ENCODE results near the gene COPS4. TPM values are rescaled to one million over a fixed set of nuclear protein-coding genes. Genes with fewer than 3 reads are reported as not detected.
"Not testable (repeated sequence)": the region's sequence is repeated elsewhere in the genome, so short reads cannot be mapped to it uniquely, and the experiment has no call there.

Gene COPS4
- total RNA-seq, 6 donors from 2014 or later = 9.4 to 50.9 (median 33.3) TPM

- Histone ChIP-seq H3K9me3 (no peaks in the 10 kb centered on the region), H3K36me3 (no peaks in the 10 kb centered on the region), H3K27ac (no peak overlapping the region), H3K4me3 (no peak overlapping the region), H3K4me1 (peaks cover 0 to 3% (median 0%) of the 10 kb centered on the region in 4 donors), H3K27me3 (no peaks in the 10 kb centered on the region)
- DNase-seq (no peak), ATAC-seq (ENCODE audit: low FRiP score in 2 of 2) (no peak)
- TF ChIP-seq POLR2AphosphoS5 (IDR thresholded peaks at IDR 0.05) (no peak), POLR2A (IDR thresholded peaks at IDR 0.05) (no peak), CTCF (IDR thresholded peaks at IDR 0.05) (no peak), EP300 (IDR thresholded peaks at IDR 0.05) (no peak)
These were observed 36.1 kb upstream of the COPS4 start for GRCh38 chr4:82998898-82999297.

DNA sequence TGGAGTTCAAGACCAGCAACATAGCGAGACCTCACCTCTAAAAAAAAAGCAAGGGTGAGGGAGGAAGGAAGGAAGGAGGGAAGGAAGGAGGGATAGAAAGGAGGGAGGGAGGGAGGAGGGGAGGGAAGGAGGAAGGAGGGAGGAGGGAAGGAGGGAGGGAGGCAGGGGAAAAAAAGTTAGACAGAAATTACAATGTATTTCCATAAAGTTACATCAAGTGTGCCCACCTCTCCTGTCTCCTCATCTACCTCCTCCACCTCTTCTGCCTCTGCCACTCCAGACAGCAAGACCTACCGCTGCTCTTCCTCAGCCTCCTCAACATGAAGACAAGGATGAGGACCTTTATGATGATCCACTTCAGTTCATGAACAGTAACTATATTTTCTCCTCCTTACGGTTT is 32.7 kb upstream of the COPS4 start:
- Histone ChIP-seq H3K36me3 (no peaks in the 10 kb centered on the region), H3K27me3 (no peaks in the 10 kb centered on the region), H3K4me3 (no peak overlapping the region), H3K4me1 (peaks cover 0 to 3% (median 0%) of the 10 kb centered on the region in 4 donors), H3K9me3 (no peaks in the 10 kb centered on the region), H3K27ac (no peak overlapping the region)
- 93 to 96% methylated on average over 3 of the region's 3 CpGs for WGBS, 2 donors
- ATAC-seq (ENCODE audit: low FRiP score in 2 of 2) = no peak
- DNase-seq = no peak
- no peak for TF ChIP-seq POLR2A (IDR thresholded peaks at IDR 0.05)
- no peak for TF ChIP-seq EP300 (IDR thresholded peaks at IDR 0.05)

GRCh38 chr4:83003044-83003791 is 31.8 kb upstream of the COPS4 start:
- not testable (repeated sequence) for H3K4me3 ChIP-seq; H3K9me3 ChIP-seq; H3K27ac ChIP-seq; H3K4me1 ChIP-seq; H3K36me3 ChIP-seq; DNase-seq; ATAC-seq (ENCODE audit: low FRiP score in 2 of 2); H3K27me3 ChIP-seq
- 91 to 98% methylated on average over 14 of the region's 14 CpGs for WGBS, 2 donors

- peaks cover 24 to 35% (median 26%) of the 10 kb centered on the region in 4 donors for H3K4me1 ChIP-seq
These were observed 25.5 kb upstream of the COPS4 start for GRCh38 chr4:83009529-83009928.

DNA sequence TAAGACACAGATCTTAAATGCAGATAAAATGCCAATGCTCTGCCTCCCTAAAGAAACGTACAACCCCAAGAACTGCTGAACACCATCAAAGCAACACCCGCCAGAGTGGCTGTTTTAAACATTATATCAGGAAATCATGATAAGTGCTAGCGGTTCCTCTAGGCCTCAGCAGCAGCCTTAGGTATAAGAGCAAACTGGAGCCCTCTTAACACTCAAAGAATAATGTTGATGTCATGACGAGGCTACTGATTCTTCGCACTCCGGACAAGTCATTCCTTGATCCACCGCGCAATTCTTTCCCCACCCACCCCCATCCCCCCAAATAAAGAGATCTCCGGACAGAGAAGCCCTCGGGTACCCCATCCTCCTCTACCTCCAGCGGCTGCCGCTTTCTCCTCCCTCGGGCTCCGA is 24.9 kb upstream of the COPS4 start:
- peak overlapping the region; percentile 61 to 84 (median 76) for H3K4me3 ChIP-seq
- peaks cover 24 to 35% (median 26%) of the 10 kb centered on the region in 4 donors for H3K4me1 ChIP-seq
- peak in 1 of 2 donors; percentile 1 for ATAC-seq (ENCODE audit: low FRiP score in 2 of 2)
- TF ChIP-seq POLR2A (IDR thresholded peaks at IDR 0.05) = peak in 1 of 4 donors; percentile 1
- TF ChIP-seq POLR2AphosphoS5 (IDR thresholded peaks at IDR 0.05) = no peak
- H3K27me3 ChIP-seq = no peaks in the 10 kb centered on the region
- H3K36me3 ChIP-seq = no peaks in the 10 kb centered on the region
- 1% methylated on average over 14 of the region's 14 CpGs for WGBS, 2 donors
- H3K27ac ChIP-seq = peak overlapping the region; percentile 89 to 93 (median 91)
- no peaks in the 10 kb centered on the region for H3K9me3 ChIP-seq
- no peak for DNase-seq

More at GRCh38 chr4:83009529-83009928, 25.5 kb upstream of the COPS4 start:
- DNase-seq (no peak), ATAC-seq (ENCODE audit: low FRiP score in 2 of 2) (no peak)
- Histone ChIP-seq H3K36me3 (no peaks in the 10 kb centered on the region), H3K27me3 (no peaks in the 10 kb centered on the region), H3K27ac (peak overlapping the region in 2 of 4 donors; percentile 90 to 92), H3K9me3 (no peaks in the 10 kb centered on the region), H3K4me3 (peak overlapping the region; percentile 61 to 84 (median 76))
- WGBS, 2 donors = 66 to 71% methylated on average over 3 of the region's 3 CpGs
- TF ChIP-seq EP300 (IDR thresholded peaks at IDR 0.05) = no peak
- TF ChIP-seq CTCF (IDR thresholded peaks at IDR 0.05) = no peak
- no peak for TF ChIP-seq POLR2A (IDR thresholded peaks at IDR 0.05)
- no peak for TF ChIP-seq POLR2AphosphoS5 (IDR thresholded peaks at IDR 0.05)

- peak; percentile 80 to 81 for ATAC-seq (ENCODE audit: low FRiP score in 2 of 2)
- H3K4me3 ChIP-seq = peak within 1 kb of the TSS; percentile 61 to 84 (median 78)
- 0% methylated on average over 22 to 49 of the region's 54 CpGs for WGBS, 2 donors
- no peaks in the 10 kb centered on the region for H3K36me3 ChIP-seq
- H3K27ac ChIP-seq = peak within 1 kb of the TSS; percentile 89 to 93 (median 91)
- peak in 2 of 4 donors; percentile 30 to 45 for TF ChIP-seq POLR2A (IDR thresholded peaks at IDR 0.05)
- TF ChIP-seq POLR2AphosphoS5 (IDR thresholded peaks at IDR 0.05) = peak; percentile 14 to 36
- no peak for TF ChIP-seq EP300 (IDR thresholded peaks at IDR 0.05)
- no peak for TF ChIP-seq CTCF (IDR thresholded peaks at IDR 0.05)
- peak; percentile 92 to 97 for DNase-seq
- H3K4me1 ChIP-seq = peaks cover 24 to 35% (median 26%) of the 10 kb centered on the region in 4 donors
- no peaks in the 10 kb centered on the region for H3K27me3 ChIP-seq
- no peaks in the 10 kb centered on the region for H3K9me3 ChIP-seq
These were observed 24.3 kb upstream of the COPS4 start, which contains the start of gene LIN54 for GRCh38 chr4:83010522-83011318. Gene LIN54 (minus strand): TSS chr4:83010823. CDS start chr4:82984844, 25,979 bp downstream.

Measured in upper lobe of left lung (tissue), 6 donors.